WERI-Rb-1 (cell line): ENCODE results near the gene YAE1.

ENCODE experiments used
- DNase-seq: peaks from one replicate; pipeline ENCODE4 v3.0.0-alpha.2; 2020
- H3K27ac ChIP-seq: fragments of 250-450 bp; sonication (Bioruptor Pico); 2 replicates; pipeline ENCODE4 v1.5.1; 2020; ENCODE audit warnings: mild to moderate bottlenecking, moderate library complexity
- H3K27me3 ChIP-seq: fragments of 250-450 bp; sonication (Bioruptor Pico); 2 replicates; pipeline ENCODE4 v1.5.1; 2021; ENCODE audit warnings: mild to moderate bottlenecking, low read depth, moderate library complexity; ENCODE audit not compliant: insufficient read depth, severe bottlenecking
- H3K36me3 ChIP-seq: fragments of 250-450 bp; sonication (Bioruptor Pico); 2 replicates; pipeline ENCODE4 v1.5.1; 2020; ENCODE audit warnings: mild to moderate bottlenecking, moderate library complexity
- H3K4me3 ChIP-seq: 2 replicates; pipeline ENCODE4 v1.5.1; 2011; ENCODE audit warnings: low read depth, mild to moderate bottlenecking, control low read depth, low read length
- H3K9me3 ChIP-seq: fragments of 250-450 bp; sonication (Bioruptor Pico); 2 replicates; pipeline ENCODE4 v1.5.1; 2021; ENCODE audit warnings: mild to moderate bottlenecking, moderate library complexity; ENCODE audit not compliant: severe bottlenecking
- CTCF ChIP-seq: IDR thresholded peaks from 2 replicates; pipeline ENCODE4 v1.5.1; 2011; ENCODE audit warnings: low read depth, mild to moderate bottlenecking, control low read depth, inconsistent platforms, low read length

The YAE1 gene

GRCh38 chr7:39621784-39622411 is 55.7 kb downstream of the YAE1 start:
- no peak overlapping the region for H3K27ac ChIP-seq
- TF ChIP-seq CTCF = no peak
- no peak for DNase-seq

More at GRCh38 chr7:39621784-39622411, 55.7 kb downstream of the YAE1 start:
- Histone ChIP-seq H3K4me3 (no peak overlapping the region), H3K27me3 (no peaks in the 10 kb centered on the region), H3K9me3 (no peaks in the 10 kb centered on the region), H3K36me3 (peaks cover 3% of the 10 kb centered on the region; the same call in 1 of the 2 replicates)
